Neural cell (in vitro differentiated cells): Measurements from ENCODE around the gene SLC2A10.

Source experiments
- MXI1 ChIP-seq: fragments of 450-650 bp; conservative IDR thresholded peaks from 2 replicates; pipeline ENCODE4 v1.6.1; 2014; ENCODE audit warnings: antibody characterized with exemption, mild to moderate bottlenecking; ENCODE audit not compliant: poor library complexity, severe bottlenecking
- POLR2AphosphoS5 ChIP-seq: IDR thresholded peaks from 2 replicates; pipeline ENCODE4 v1.6.1; 2012
- TF ChIP-seq, protein P1 (sequence below): fragments of 450-650 bp; IDR thresholded peaks from 2 replicates; pipeline ENCODE4 v1.5.1; 2014; ENCODE audit warnings: antibody characterized with exemption, mild to moderate bottlenecking, moderate library complexity; ENCODE audit not compliant: poor library complexity, severe bottlenecking
- TF ChIP-seq, protein P2 (sequence below): IDR thresholded peaks from 2 replicates; pipeline ENCODE4 v1.6.1; 2012; ENCODE audit warnings: borderline replicate concordance

- TF ChIP-seq, protein P1, sequence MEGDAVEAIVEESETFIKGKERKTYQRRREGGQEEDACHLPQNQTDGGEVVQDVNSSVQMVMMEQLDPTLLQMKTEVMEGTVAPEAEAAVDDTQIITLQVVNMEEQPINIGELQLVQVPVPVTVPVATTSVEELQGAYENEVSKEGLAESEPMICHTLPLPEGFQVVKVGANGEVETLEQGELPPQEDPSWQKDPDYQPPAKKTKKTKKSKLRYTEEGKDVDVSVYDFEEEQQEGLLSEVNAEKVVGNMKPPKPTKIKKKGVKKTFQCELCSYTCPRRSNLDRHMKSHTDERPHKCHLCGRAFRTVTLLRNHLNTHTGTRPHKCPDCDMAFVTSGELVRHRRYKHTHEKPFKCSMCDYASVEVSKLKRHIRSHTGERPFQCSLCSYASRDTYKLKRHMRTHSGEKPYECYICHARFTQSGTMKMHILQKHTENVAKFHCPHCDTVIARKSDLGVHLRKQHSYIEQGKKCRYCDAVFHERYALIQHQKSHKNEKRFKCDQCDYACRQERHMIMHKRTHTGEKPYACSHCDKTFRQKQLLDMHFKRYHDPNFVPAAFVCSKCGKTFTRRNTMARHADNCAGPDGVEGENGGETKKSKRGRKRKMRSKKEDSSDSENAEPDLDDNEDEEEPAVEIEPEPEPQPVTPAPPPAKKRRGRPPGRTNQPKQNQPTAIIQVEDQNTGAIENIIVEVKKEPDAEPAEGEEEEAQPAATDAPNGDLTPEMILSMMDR, result no peak
- TF ChIP-seq POLR2AphosphoS5, result no peak
- TF ChIP-seq, protein P2, sequence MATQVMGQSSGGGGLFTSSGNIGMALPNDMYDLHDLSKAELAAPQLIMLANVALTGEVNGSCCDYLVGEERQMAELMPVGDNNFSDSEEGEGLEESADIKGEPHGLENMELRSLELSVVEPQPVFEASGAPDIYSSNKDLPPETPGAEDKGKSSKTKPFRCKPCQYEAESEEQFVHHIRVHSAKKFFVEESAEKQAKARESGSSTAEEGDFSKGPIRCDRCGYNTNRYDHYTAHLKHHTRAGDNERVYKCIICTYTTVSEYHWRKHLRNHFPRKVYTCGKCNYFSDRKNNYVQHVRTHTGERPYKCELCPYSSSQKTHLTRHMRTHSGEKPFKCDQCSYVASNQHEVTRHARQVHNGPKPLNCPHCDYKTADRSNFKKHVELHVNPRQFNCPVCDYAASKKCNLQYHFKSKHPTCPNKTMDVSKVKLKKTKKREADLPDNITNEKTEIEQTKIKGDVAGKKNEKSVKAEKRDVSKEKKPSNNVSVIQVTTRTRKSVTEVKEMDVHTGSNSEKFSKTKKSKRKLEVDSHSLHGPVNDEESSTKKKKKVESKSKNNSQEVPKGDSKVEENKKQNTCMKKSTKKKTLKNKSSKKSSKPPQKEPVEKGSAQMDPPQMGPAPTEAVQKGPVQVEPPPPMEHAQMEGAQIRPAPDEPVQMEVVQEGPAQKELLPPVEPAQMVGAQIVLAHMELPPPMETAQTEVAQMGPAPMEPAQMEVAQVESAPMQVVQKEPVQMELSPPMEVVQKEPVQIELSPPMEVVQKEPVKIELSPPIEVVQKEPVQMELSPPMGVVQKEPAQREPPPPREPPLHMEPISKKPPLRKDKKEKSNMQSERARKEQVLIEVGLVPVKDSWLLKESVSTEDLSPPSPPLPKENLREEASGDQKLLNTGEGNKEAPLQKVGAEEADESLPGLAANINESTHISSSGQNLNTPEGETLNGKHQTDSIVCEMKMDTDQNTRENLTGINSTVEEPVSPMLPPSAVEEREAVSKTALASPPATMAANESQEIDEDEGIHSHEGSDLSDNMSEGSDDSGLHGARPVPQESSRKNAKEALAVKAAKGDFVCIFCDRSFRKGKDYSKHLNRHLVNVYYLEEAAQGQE, result no peak
- no peak for TF ChIP-seq MXI1
Observed at GRCh38 chr20:46666306-46666705, 43.1 kb upstream of the SLC2A10 start.
